ENCODE data around the gene ZNF683.
"Not testable (repeated sequence)": the region's sequence is repeated elsewhere in the genome, so short reads cannot be mapped to it uniquely, and the experiment has no call there.

ZNF683 gene

GRCh38 chr1:26372611-26373010 is at the start of gene ZNF683:
Gene ZNF683, minus strand, starts transcription at chr1:26372750. Its CDS starts 4,179 bp downstream, at chr1:26368571.
- DNase-seq (ENCODE audit: low read depth); H3K4me3 ChIP-seq (ENCODE audit: low read depth, low read length): not testable (repeated sequence)

DNA sequence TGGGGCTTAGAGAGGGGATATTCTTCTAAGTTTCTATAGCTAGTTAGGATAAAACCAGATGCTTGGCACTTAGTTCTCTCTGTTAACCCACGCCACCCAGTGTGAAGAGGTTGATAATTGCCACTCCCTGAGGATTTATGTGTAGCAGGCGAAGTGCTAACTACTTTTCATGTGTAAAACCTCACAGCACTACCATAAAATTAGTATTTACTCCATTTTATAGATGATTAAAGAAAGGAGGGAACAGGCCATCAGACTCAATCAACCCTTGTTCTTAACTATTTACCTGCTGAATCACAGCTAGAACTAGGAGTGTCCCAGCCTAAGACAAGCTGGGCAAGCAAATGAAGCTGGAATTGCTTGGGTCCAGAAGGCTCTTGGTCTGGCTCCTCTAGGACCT is 46.9 kb upstream of the ZNF683 start:
- no peak overlapping the region for H3K4me3 ChIP-seq (ENCODE audit: low read depth, low read length)
- TF ChIP-seq, protein P1, sequence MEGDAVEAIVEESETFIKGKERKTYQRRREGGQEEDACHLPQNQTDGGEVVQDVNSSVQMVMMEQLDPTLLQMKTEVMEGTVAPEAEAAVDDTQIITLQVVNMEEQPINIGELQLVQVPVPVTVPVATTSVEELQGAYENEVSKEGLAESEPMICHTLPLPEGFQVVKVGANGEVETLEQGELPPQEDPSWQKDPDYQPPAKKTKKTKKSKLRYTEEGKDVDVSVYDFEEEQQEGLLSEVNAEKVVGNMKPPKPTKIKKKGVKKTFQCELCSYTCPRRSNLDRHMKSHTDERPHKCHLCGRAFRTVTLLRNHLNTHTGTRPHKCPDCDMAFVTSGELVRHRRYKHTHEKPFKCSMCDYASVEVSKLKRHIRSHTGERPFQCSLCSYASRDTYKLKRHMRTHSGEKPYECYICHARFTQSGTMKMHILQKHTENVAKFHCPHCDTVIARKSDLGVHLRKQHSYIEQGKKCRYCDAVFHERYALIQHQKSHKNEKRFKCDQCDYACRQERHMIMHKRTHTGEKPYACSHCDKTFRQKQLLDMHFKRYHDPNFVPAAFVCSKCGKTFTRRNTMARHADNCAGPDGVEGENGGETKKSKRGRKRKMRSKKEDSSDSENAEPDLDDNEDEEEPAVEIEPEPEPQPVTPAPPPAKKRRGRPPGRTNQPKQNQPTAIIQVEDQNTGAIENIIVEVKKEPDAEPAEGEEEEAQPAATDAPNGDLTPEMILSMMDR (IDR thresholded peaks at IDR 0.05; ENCODE audit: control insufficient read depth, extremely low read depth, insufficient read depth): no peak
- no peak for DNase-seq (ENCODE audit: low read depth)

DNA sequence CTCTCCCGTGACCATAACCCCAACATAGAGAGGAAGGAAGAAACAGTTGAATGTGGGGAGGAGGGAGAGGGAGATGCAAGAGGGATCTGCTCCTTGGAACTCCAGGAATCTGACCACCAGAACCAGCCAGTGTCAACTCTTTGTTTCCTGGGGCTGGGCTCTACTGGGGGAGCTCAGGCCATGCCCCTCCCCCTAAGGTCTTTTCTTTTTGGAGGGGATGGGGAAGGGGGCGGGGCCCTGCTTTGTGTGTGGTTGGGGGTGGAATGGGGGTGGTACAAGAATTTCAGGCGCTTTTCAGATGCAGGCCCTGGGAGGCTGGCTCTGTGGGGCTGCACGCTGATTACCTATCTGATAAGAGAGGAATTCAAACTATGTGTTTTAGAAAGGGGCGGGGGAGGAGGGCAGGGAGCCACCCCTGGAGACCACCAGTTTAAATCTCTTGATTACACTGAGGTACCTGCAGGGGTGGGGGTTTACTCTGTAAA is 46.4 kb upstream of the ZNF683 start:
- TF ChIP-seq, protein P1 (IDR thresholded peaks at IDR 0.05; ENCODE audit: control insufficient read depth, extremely low read depth, insufficient read depth): no peak
- H3K4me3 ChIP-seq (ENCODE audit: low read depth, low read length): no peak overlapping the region
- DNase-seq (ENCODE audit: low read depth): no peak

GRCh38 chr1:26417111-26417759 is 44.7 kb upstream of the ZNF683 start:
- no peak for DNase-seq (ENCODE audit: low read depth)
- H3K4me3 ChIP-seq (ENCODE audit: low read depth, low read length): no peak overlapping the region
- TF ChIP-seq, protein P1 (IDR thresholded peaks at IDR 0.05; ENCODE audit: control insufficient read depth, extremely low read depth, insufficient read depth): peak; percentile 82

- TF ChIP-seq, protein P1 (IDR thresholded peaks at IDR 0.05; ENCODE audit: control insufficient read depth, extremely low read depth, insufficient read depth): no peak
- no peak for DNase-seq (ENCODE audit: low read depth)
- no peak overlapping the region for H3K4me3 ChIP-seq (ENCODE audit: low read depth, low read length)
Observed at GRCh38 chr1:26413031-26413430, 40.5 kb upstream of the ZNF683 start.

DNA sequence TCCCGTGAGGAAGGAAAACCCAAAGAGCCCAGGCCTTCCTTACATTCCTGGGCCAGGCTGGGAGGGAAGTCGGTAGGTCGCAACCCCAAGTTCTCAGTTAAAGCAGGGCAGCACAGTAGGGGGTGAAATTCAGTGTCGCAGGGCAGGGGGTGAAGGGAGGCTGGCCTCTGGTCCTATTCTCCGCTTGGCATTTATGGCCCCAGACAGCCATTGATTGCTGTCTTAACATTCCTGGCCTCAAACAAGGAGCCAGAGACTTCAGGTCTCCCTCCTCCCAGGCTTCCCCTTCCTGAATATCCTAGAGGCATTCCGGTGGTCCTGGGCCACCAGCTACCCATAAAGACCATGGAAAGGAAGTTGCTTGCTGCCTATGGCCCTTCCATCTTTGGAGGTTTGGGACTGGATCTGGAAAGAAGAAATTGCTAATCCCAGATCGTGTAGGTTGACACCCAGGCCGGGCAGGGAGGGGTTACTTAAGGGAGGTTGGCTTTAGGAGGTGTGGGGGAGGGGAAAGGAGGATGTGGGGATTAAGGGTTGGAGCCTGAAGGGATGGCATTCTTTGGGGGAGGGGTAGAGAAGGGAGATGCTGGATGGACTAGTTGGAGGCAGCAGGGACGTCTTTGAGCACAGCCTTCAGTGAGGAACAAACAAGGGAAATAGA is 39.8 kb upstream of the ZNF683 start:
- H3K4me3 ChIP-seq (ENCODE audit: low read depth, low read length): no peak overlapping the region
- TF ChIP-seq, protein P1 (IDR thresholded peaks at IDR 0.05; ENCODE audit: control insufficient read depth, extremely low read depth, insufficient read depth): no peak
- no peak for DNase-seq (ENCODE audit: low read depth)

DNA sequence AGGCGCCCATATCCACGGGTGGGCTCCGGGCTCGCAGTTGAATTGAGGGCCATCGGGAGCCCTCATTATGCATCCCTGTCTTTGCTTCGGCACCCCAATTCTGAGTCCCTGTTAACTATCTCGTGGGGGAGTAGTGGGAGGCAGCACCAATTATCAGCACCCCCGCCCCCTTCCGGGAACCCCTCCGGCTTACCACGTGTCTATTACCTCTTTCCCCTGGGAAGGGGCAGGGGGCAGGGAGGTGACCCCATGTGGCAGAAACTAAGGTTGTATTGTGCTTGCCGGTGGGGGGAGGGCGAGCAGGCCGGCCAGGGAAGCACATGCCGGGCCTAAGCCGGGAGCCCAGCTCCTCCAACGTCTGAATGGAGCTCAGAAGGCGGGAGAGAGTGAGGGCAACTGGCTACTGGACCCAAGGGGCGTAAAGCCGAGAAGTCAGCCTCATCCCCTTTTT is 39.1 kb upstream of the ZNF683 start:
- no peak overlapping the region for H3K4me3 ChIP-seq (ENCODE audit: low read depth, low read length)
- TF ChIP-seq, protein P1 (IDR thresholded peaks at IDR 0.05; ENCODE audit: control insufficient read depth, extremely low read depth, insufficient read depth): no peak

More for the DNA sequence above, 39.1 kb upstream of the ZNF683 start:
- no peak for DNase-seq (ENCODE audit: low read depth)
